BE2C (cell line): ENCODE results near the gene CEACAM3.
"Not testable (repeated sequence)": the region's sequence is repeated elsewhere in the genome, so short reads cannot be mapped to it uniquely, and the experiment has no call there.

Experiments
- DNase-seq: peaks from one replicate; pipeline ENCODE4 v3.0.0-alpha.2; 2020
- H3K27me3 ChIP-seq: fragments of 250-450 bp; sonication (Bioruptor Pico); 2 replicates; pipeline ENCODE4 v1.5.1; 2020; ENCODE audit warnings: mild to moderate bottlenecking
- H3K36me3 ChIP-seq: fragments of 250-450 bp; sonication (Bioruptor Pico); 2 replicates; pipeline ENCODE4 v1.5.1; 2020; ENCODE audit warnings: mild to moderate bottlenecking
- H3K4me1 ChIP-seq: fragments of 250-450 bp; sonication (Bioruptor Pico); 2 replicates; pipeline ENCODE4 v1.5.1; 2020
- H3K4me3 ChIP-seq: 2 replicates; pipeline ENCODE4 v1.5.1; 2011; ENCODE audit warnings: low read depth, low read length
- H3K9me3 ChIP-seq: fragments of 250-450 bp; sonication (Bioruptor Pico); 2 replicates; pipeline ENCODE4 v1.5.1; 2020
- TF ChIP-seq, protein P1 (sequence below): IDR thresholded peaks from 2 replicates; pipeline ENCODE4 v1.5.1; 2012; ENCODE audit warnings: mild to moderate bottlenecking, low read depth, low read length

Gene CEACAM3

DNA sequence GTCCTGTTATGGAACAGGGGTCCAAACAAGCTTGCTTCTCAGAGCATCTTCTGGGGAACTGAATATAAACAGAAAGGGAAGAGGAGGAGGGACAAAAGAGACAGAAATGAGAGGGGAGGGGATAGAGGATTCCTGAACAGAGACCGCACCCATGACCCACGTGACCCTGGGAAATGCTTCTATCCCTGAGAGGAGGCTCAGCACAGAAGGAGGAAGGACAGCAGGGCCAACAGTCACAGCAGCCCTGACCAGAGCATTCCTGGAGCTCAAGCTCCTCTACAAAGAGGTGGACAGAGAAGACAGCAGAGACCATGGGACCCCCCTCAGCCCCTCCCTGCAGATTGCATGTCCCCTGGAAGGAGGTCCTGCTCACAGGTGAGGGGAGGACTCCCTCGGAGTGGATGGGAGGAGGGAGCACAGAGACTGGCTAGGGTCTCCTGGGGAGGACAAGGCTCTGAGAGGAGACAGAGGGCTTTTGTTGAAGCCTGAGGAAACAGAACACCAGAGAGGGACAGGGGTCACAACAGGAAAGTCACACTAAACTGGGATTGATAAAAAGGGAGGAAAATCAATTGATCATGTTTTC lies 41.0 kb upstream of the CEACAM3 start, which contains the start of gene CEACAM6:
Gene CEACAM6, plus strand, starts transcription at position 203 of the 586 bp plus-strand sequence. Its CDS starts 109 bp downstream, at position 312.
- TF ChIP-seq, protein P1, sequence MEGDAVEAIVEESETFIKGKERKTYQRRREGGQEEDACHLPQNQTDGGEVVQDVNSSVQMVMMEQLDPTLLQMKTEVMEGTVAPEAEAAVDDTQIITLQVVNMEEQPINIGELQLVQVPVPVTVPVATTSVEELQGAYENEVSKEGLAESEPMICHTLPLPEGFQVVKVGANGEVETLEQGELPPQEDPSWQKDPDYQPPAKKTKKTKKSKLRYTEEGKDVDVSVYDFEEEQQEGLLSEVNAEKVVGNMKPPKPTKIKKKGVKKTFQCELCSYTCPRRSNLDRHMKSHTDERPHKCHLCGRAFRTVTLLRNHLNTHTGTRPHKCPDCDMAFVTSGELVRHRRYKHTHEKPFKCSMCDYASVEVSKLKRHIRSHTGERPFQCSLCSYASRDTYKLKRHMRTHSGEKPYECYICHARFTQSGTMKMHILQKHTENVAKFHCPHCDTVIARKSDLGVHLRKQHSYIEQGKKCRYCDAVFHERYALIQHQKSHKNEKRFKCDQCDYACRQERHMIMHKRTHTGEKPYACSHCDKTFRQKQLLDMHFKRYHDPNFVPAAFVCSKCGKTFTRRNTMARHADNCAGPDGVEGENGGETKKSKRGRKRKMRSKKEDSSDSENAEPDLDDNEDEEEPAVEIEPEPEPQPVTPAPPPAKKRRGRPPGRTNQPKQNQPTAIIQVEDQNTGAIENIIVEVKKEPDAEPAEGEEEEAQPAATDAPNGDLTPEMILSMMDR: no peak
- no peaks in the 10 kb centered on the region for H3K4me1 ChIP-seq
- no peak for DNase-seq
- H3K4me3 ChIP-seq: no peak within 1 kb of the TSS
- no peaks in the 10 kb centered on the region for H3K9me3 ChIP-seq
- peaks cover 32% of the 10 kb centered on the region for H3K27me3 ChIP-seq
- no peaks in the 10 kb centered on the region for H3K36me3 ChIP-seq

DNA sequence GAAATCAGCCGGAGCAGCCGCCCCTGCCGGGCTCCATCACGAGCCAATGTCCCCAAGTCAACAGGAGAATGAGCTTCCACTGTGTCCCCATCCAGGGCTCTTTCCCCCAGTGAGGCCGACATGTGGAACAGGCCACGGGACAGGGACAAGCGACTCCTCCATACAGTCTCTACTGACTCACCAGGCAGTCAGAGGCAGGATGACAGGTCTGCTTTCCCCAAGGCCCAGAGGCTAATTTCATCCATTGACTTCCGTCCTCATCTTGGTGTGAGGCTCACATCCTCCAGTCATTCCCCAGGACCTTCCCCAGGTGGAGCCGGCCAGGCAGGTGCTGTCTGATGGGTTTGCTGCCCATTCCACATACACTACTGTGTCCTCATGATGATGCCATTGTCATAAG lies 37.5 kb upstream of the CEACAM3 start:
- TF ChIP-seq, protein P1: no peak
- no peak for DNase-seq
- Histone ChIP-seq H3K27me3 (peaks cover 35% of the 10 kb centered on the region), H3K9me3 (no peaks in the 10 kb centered on the region), H3K4me1 (no peaks in the 10 kb centered on the region), H3K36me3 (no peaks in the 10 kb centered on the region), H3K4me3 (no peak overlapping the region)

DNA sequence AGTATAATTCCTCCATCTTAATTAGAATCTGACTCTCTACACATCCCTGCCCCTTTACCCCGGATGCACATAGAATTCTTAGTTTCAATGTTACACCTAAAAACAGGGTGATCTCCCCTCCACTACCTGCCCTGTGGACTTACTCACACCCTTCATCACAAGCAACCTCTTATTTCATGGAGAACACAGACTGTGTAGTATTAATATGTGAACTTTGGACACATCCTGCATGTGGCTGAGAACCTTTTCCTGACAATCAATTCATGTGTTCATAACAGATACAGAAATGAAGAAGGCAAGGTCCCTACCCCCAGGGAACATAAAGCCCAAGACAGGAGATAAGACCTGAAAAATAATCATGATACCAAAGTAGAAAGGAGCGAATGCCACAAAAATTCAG lies 29.3 kb upstream of the CEACAM3 start:
- no peak for DNase-seq
- H3K36me3 ChIP-seq: no peaks in the 10 kb centered on the region
- H3K4me1 ChIP-seq: no peaks in the 10 kb centered on the region
- no peaks in the 10 kb centered on the region for H3K9me3 ChIP-seq
- TF ChIP-seq, protein P1: no peak
- H3K4me3 ChIP-seq: no peak overlapping the region
- H3K27me3 ChIP-seq: peaks cover 69% of the 10 kb centered on the region

DNA sequence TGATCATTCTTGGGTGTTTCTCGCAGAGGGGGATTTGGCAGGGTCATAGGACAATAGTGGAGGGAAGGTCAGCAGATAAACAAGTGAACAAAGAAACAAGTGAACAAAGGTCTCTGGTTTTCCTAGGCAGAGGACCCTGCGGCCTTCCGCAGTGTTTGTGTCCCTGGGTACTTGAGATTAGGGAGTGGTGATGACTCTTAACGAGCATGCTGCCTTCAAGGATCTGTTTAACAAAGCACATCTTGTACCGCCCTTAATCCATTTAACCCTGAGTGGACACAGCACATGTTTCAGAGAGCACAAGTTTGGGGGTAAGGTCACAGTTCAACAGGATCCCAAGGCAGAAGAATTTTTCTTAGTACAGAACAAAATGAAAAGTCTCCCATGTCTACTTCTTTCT lies 28.3 kb upstream of the CEACAM3 start:
- not testable (repeated sequence) for DNase-seq, H3K4me3 ChIP-seq, H3K36me3 ChIP-seq, H3K9me3 ChIP-seq, H3K4me1 ChIP-seq
- peaks cover 60% of the 10 kb centered on the region for H3K27me3 ChIP-seq

DNA sequence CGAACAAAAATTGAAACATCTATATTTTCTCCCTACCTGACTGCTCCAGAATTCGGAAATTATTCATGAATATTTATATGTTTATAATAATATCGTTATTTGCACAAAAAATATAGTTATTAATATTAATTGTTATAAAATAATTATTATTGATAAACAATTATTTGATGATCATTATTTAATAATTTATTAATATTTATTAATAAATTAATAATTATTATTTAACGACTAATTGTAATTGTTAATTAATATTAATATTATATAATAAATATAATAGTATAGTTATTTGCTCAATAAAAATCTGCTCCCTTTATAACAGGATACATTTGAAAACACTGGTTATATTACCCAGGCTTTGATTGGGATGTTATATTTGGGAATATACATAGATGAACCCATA lies 26.8 kb upstream of the CEACAM3 start:
- H3K27me3 ChIP-seq: peaks cover 57% of the 10 kb centered on the region
- no peaks in the 10 kb centered on the region for H3K9me3 ChIP-seq
- TF ChIP-seq, protein P1: no peak
- H3K36me3 ChIP-seq: no peaks in the 10 kb centered on the region
- no peak overlapping the region for H3K4me3 ChIP-seq
- DNase-seq: no peak
- no peaks in the 10 kb centered on the region for H3K4me1 ChIP-seq

DNA sequence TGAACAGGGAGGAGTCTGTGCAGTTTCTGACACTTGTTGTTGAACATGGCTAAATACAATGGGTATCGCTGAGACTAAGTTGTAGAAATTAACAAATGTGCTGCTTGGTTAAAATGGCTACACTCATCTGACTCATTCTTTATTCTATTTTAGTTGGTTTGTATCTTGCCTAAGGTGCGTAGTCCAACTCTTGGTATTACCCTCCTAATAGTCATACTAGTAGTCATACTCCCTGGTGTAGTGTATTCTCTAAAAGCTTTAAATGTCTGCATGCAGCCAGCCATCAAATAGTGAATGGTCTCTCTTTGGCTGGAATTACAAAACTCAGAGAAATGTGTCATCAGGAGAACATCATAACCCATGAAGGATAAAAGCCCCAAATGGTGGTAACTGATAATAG lies 25.0 kb upstream of the CEACAM3 start:
- Histone ChIP-seq H3K9me3 (no peaks in the 10 kb centered on the region), H3K4me3 (no peak overlapping the region), H3K4me1 (no peaks in the 10 kb centered on the region), H3K36me3 (no peaks in the 10 kb centered on the region), H3K27me3 (peaks cover 43% of the 10 kb centered on the region)
- no peak for DNase-seq
- TF ChIP-seq, protein P1: no peak
